ENCODE data around the gene ADAMTS13.

Gene ADAMTS13

GRCh38 chr9:133492061-133493021 lies 70.2 kb downstream of the ADAMTS13 start:
- no peaks in the 10 kb centered on the region for H3K9me3 ChIP-seq (ENCODE audit: control insufficient read depth in 5 of 5, low read length in 5 of 5)
- no peaks in the 10 kb centered on the region for H3K36me3 ChIP-seq (ENCODE audit: control insufficient read depth in 5 of 5, insufficient read depth in 5 of 5, low read length in 5 of 5)
- H3K4me3 ChIP-seq (ENCODE audit: low read depth in 1 of 5, low read length in 5 of 5): no peak overlapping the region
- H3K27ac ChIP-seq (ENCODE audit: low read depth, low read length): no peak overlapping the region
- H3K4me1 ChIP-seq (ENCODE audit: control insufficient read depth in 5 of 5, insufficient read depth in 5 of 5, low read length in 5 of 5): peaks cover 0 to 24% (median 0%) of the 10 kb centered on the region in 5 donors
- H3K27me3 ChIP-seq (ENCODE audit: control insufficient read depth in 5 of 5, insufficient read depth in 4 of 5, low read length in 5 of 5): peaks cover 14 to 55% (median 30%) of the 10 kb centered on the region in 5 donors
- H3K9ac ChIP-seq (ENCODE audit: low read length in 5 of 5): no peak overlapping the region

DNA sequence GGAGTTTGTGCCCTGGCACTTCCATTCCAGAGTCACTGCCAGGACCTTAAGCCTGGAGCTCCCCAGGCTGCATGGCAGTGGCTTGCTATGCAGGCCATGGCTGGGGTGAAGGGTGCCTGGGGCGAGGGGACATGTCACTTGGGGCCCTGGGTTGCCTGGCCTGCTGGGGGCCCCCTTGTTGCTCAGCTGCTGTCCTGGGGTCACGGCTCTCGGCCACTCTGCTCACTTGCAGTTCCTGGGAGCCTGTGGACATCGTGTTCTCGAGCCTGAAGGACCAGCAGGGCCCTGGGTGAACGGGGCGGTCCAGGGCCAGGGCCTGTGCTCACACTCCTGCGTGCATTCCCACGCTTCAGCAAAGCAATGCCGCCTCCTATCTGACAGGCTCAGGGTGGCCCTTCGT lies 71.3 kb downstream of the ADAMTS13 start:
- no peak overlapping the region for H3K27ac ChIP-seq (ENCODE audit: low read depth, low read length)
- H3K4me1 ChIP-seq (ENCODE audit: control insufficient read depth in 5 of 5, insufficient read depth in 5 of 5, low read length in 5 of 5): peaks cover 0 to 16% (median 0%) of the 10 kb centered on the region in 5 donors
- peaks cover 8 to 59% (median 30%) of the 10 kb centered on the region in 5 donors for H3K27me3 ChIP-seq (ENCODE audit: control insufficient read depth in 5 of 5, insufficient read depth in 4 of 5, low read length in 5 of 5)
- no peaks in the 10 kb centered on the region for H3K9me3 ChIP-seq (ENCODE audit: control insufficient read depth in 5 of 5, low read length in 5 of 5)
- no peaks in the 10 kb centered on the region for H3K36me3 ChIP-seq (ENCODE audit: control insufficient read depth in 5 of 5, insufficient read depth in 5 of 5, low read length in 5 of 5)
- H3K9ac ChIP-seq (ENCODE audit: low read length in 5 of 5): no peak overlapping the region
- no peak overlapping the region for H3K4me3 ChIP-seq (ENCODE audit: low read depth in 1 of 5, low read length in 5 of 5)

DNA sequence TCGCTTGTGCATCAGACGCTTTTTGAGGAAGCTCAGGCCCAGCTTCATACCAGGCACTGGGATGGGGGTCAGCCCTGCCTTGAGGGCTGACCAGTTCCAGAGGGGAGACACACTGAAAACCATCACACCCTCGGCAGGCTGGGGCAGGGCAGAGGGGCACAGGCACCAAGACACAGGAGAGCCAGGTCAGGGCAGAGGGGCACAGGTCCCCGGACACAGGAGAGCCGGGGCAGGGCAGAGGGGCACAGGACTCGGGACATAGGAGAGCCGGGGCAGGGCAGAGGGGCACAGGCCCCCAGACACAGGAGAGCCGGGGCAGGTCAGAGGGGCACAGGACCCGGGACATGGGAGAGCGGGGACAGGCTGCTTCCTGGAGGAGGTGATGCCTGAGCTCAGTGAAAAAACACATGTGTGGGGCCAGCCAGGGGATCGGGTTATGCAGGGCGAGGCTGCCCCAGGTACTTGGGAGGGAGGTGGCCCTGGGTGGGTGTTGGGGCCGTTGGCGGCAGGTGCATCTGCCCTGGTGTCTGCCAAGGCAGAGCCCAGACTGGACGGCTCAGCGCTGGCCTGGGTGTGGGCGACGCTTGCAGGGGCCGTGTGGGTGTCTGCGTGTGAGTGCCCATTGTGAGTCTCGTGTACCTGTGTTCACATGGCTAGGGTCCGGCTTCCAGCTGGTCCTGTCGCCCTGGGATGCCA lies 71.8 kb downstream of the ADAMTS13 start:
- peaks cover 0 to 16% (median 0%) of the 10 kb centered on the region in 5 donors for H3K4me1 ChIP-seq (ENCODE audit: control insufficient read depth in 5 of 5, insufficient read depth in 5 of 5, low read length in 5 of 5)
- peaks cover 8 to 60% (median 34%) of the 10 kb centered on the region in 5 donors for H3K27me3 ChIP-seq (ENCODE audit: control insufficient read depth in 5 of 5, insufficient read depth in 4 of 5, low read length in 5 of 5)
- no peaks in the 10 kb centered on the region for H3K36me3 ChIP-seq (ENCODE audit: control insufficient read depth in 5 of 5, insufficient read depth in 5 of 5, low read length in 5 of 5)
- H3K4me3 ChIP-seq (ENCODE audit: low read depth in 1 of 5, low read length in 5 of 5): no peak overlapping the region
- no peak overlapping the region for H3K27ac ChIP-seq (ENCODE audit: low read depth, low read length)
- no peak overlapping the region for H3K9ac ChIP-seq (ENCODE audit: low read length in 5 of 5)
- H3K9me3 ChIP-seq (ENCODE audit: control insufficient read depth in 5 of 5, low read length in 5 of 5): no peaks in the 10 kb centered on the region

DNA sequence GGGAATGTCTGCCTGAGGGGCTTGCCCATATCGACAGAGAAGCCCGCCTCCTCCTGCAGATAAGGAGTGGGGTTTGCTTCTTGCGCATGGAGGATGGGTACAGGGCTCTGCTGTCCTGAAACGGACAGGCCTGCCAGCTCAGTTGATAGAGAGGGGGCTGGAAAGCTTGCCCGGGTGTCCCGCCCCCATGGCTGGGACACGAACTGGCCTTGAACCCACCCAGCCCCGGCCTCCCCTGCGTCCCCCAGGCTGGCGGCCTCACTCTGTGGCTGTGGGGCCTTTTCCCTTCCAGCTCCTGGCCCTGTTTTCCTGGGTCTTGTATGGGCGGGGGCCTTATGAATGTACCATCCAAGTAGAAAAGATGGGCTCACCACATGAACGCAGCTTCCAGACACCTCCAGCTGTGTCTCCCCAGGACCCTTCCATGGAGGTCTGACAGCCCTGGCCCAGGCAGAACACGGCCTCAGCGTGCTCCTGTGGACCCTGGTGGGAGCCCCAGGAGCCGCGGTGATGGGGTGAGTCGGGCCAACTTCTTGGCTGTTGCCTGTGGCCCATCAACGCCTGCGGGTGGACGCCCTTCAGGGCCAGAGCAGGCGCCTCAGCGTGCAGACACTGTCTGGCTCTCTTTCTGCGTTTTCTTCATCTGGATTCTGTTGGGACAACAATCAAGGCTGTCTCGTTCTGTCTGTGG lies 72.6 kb downstream of the ADAMTS13 start:
- H3K36me3 ChIP-seq (ENCODE audit: control insufficient read depth in 5 of 5, insufficient read depth in 5 of 5, low read length in 5 of 5): no peaks in the 10 kb centered on the region
- peaks cover 8 to 63% (median 33%) of the 10 kb centered on the region in 5 donors for H3K27me3 ChIP-seq (ENCODE audit: control insufficient read depth in 5 of 5, insufficient read depth in 4 of 5, low read length in 5 of 5)
- peaks cover 0 to 16% (median 0%) of the 10 kb centered on the region in 5 donors for H3K4me1 ChIP-seq (ENCODE audit: control insufficient read depth in 5 of 5, insufficient read depth in 5 of 5, low read length in 5 of 5)
- H3K4me3 ChIP-seq (ENCODE audit: low read depth in 1 of 5, low read length in 5 of 5): no peak overlapping the region
- no peak overlapping the region for H3K9ac ChIP-seq (ENCODE audit: low read length in 5 of 5)
- H3K27ac ChIP-seq (ENCODE audit: low read depth, low read length): no peak overlapping the region
- H3K9me3 ChIP-seq (ENCODE audit: control insufficient read depth in 5 of 5, low read length in 5 of 5): no peaks in the 10 kb centered on the region

DNA sequence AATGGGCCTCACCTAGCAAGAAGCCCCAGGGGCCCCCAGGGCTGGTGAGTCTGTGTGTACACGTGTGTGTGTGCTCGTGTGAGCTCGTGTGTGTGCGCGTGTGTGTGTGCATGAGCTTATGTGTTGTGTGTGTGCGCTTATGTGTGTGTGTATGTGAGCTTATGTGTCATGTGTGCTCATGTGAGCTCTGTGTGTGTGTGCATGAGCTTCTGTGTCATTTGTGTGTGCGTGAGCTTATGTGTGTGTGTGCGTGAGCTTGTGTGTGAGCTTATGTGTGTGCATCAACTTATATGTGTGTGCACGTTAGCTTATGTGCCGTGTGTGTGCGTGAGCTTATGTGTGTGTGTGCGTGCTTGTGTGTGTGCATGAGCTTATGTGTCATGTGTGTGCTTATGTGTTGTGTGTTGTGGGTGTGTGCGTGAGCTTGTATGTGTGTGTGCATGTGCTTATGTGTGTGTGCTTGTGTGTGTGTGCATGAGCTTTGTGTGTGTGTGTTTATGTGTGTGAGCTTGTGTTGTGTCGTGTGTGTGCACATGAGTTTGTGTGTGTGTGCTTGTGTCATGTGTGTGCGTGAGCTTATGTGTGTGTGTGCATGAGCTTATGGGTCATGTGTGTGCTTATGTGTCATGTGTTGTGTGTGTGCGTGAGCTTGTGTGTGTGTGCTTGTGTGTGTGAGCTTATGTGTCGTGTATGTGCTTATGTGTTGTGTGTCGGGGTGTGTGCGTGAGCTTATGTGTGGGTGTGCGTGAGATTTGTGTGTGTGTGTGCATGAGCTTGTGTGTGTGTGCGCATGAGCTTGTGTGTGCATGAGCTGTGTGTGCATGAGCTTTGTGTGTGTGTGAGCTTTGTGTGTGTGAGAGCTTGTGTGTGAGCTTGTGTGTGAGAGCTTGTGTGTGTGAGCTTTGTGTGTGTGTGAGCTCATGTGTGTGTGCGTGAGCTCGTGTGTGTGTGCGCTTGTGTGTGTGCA lies 73.4 kb downstream of the ADAMTS13 start:
- H3K9ac ChIP-seq (ENCODE audit: low read length in 5 of 5): no peak overlapping the region
- peaks cover 8 to 58% (median 28%) of the 10 kb centered on the region in 5 donors for H3K27me3 ChIP-seq (ENCODE audit: control insufficient read depth in 5 of 5, insufficient read depth in 4 of 5, low read length in 5 of 5)
- no peak overlapping the region for H3K27ac ChIP-seq (ENCODE audit: low read depth, low read length)
- no peaks in the 10 kb centered on the region for H3K9me3 ChIP-seq (ENCODE audit: control insufficient read depth in 5 of 5, low read length in 5 of 5)
- peaks cover 0 to 16% (median 0%) of the 10 kb centered on the region in 5 donors for H3K4me1 ChIP-seq (ENCODE audit: control insufficient read depth in 5 of 5, insufficient read depth in 5 of 5, low read length in 5 of 5)
- no peaks in the 10 kb centered on the region for H3K36me3 ChIP-seq (ENCODE audit: control insufficient read depth in 5 of 5, insufficient read depth in 5 of 5, low read length in 5 of 5)
- H3K4me3 ChIP-seq (ENCODE audit: low read depth in 1 of 5, low read length in 5 of 5): no peak overlapping the region

DNA sequence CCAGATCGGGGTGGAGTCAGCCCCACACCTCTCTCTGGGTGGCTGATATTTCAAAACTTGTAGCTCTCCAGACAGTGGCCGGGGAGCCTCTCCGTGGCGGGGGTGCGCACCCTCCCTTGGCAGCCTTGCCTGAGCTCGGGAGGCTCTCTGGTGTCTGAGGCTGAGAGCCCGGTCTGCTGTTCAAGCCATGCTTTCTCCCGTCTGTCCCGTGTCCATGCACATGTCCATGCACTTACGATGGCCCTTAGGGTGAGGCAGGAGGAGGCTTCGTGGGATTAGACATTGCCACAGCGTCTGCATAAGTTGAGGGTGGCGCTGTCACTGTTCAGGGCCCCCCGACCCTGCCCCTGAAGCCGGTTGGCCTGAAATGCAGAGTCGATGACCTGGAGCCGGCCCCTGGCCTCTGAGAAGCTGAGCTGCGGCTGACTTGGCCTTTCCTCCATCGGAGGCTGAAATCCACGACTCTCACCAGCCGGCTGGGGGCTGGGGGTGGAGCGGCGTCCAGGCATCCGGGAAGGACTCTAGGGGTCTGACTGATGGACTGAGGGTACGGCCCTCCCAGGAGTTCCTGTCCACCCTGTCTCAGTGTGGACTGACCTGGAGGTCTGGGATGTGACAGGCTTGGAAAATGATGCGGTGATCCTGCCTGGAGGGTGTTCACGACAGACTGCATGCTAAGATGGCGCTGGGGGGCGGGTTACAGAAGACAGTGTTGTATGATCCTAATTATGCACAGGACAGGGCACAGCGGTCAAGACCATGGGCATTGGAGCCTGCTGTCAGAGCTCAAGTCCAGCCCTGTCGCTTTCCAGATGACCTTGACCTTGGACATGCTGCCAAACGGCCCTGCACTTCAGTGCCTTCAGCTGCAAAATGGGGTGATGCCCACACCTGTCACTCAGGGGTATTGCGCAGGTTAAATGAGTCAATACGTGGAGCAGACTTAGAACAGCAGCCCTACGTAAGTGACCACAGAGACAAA lies 75.0 kb downstream of the ADAMTS13 start:
- Histone ChIP-seq H3K27me3 (ENCODE audit: control insufficient read depth in 5 of 5, insufficient read depth in 4 of 5, low read length in 5 of 5) (peaks cover 8 to 50% (median 28%) of the 10 kb centered on the region in 5 donors), H3K27ac (ENCODE audit: low read depth, low read length) (no peak overlapping the region), H3K4me3 (ENCODE audit: low read depth in 1 of 5, low read length in 5 of 5) (no peak overlapping the region), H3K36me3 (ENCODE audit: control insufficient read depth in 5 of 5, insufficient read depth in 5 of 5, low read length in 5 of 5) (no peaks in the 10 kb centered on the region), H3K9ac (ENCODE audit: low read length in 5 of 5) (no peak overlapping the region), H3K4me1 (ENCODE audit: control insufficient read depth in 5 of 5, insufficient read depth in 5 of 5, low read length in 5 of 5) (peaks cover 0 to 10% (median 0%) of the 10 kb centered on the region in 5 donors), H3K9me3 (ENCODE audit: control insufficient read depth in 5 of 5, low read length in 5 of 5) (peaks cover 0 to 10% (median 8%) of the 10 kb centered on the region in 5 donors)

DNA sequence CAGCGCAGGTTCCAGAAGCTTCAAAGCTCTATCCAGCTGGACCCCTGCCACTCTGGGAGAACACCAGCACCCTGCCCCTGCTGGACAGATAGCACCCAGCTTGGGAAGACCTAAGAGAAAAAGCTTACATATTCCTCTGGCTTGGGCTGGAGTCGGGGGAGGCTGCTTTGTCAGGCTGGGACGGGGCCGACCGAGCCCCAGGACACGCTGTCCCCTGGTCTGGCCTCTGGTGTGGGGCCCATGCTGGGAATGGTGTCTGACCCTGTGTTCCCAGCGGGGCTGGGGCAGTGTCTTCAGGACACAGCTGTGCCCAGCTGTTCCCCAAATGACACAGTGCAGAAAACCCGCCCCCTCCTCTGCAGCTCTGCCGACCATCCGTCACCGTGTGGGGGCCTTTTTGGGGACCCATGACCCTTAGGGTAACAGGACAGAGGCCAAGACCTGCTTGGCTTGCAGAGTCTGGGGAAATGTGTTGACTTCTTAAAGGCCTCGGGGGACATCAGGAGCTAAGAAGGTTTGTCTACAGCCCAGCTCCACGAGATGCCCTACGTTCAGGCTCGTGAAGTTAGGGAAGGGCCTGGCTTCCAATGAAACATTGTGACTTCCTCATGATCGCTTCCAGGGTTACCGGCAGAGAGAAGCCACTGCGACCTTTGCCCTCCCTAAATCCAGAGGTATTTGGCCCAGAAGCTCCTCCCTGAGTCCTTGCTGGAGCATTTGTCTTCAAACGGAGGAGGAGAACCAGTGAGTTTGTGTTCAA lies 77.1 kb downstream of the ADAMTS13 start:
- H3K27ac ChIP-seq (ENCODE audit: low read depth, low read length): no peak overlapping the region
- peaks cover 0 to 4% (median 0%) of the 10 kb centered on the region in 5 donors for H3K4me1 ChIP-seq (ENCODE audit: control insufficient read depth in 5 of 5, insufficient read depth in 5 of 5, low read length in 5 of 5)
- H3K9me3 ChIP-seq (ENCODE audit: control insufficient read depth in 5 of 5, low read length in 5 of 5): peaks cover 4 to 14% (median 10%) of the 10 kb centered on the region in 5 donors
- H3K9ac ChIP-seq (ENCODE audit: low read length in 5 of 5): no peak overlapping the region
- H3K4me3 ChIP-seq (ENCODE audit: low read depth in 1 of 5, low read length in 5 of 5): no peak overlapping the region
- peaks cover 8 to 50% (median 25%) of the 10 kb centered on the region in 5 donors for H3K27me3 ChIP-seq (ENCODE audit: control insufficient read depth in 5 of 5, insufficient read depth in 4 of 5, low read length in 5 of 5)
- H3K36me3 ChIP-seq (ENCODE audit: control insufficient read depth in 5 of 5, insufficient read depth in 5 of 5, low read length in 5 of 5): no peaks in the 10 kb centered on the region

DNA sequence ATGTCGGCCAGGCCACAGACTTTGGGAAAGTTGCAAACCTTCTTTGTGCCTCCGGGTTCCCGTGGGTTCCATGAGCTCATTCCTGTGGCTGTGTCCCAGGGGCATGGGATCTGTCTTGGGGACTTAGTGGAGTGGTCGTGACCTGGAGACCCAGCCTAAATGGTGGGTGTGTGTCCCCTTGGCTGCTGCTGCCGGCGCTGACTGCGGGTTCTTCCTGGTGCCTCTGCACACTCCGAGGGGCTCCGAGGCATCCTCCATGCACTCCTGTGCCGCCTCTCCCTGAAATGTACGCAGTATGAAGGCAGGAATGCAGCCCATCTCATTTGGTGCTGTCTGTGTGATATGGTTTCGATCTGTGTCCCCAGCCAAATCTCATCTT lies 77.7 kb downstream of the ADAMTS13 start:
- H3K9me3 ChIP-seq (ENCODE audit: control insufficient read depth in 5 of 5, low read length in 5 of 5): peaks cover 4 to 14% (median 10%) of the 10 kb centered on the region in 5 donors
- no peak overlapping the region for H3K27ac ChIP-seq (ENCODE audit: low read depth, low read length)
- H3K4me1 ChIP-seq (ENCODE audit: control insufficient read depth in 5 of 5, insufficient read depth in 5 of 5, low read length in 5 of 5): peaks cover 0 to 4% (median 0%) of the 10 kb centered on the region in 5 donors
- no peak overlapping the region for H3K4me3 ChIP-seq (ENCODE audit: low read depth in 1 of 5, low read length in 5 of 5)
- no peaks in the 10 kb centered on the region for H3K36me3 ChIP-seq (ENCODE audit: control insufficient read depth in 5 of 5, insufficient read depth in 5 of 5, low read length in 5 of 5)
- H3K9ac ChIP-seq (ENCODE audit: low read length in 5 of 5): no peak overlapping the region
- H3K27me3 ChIP-seq (ENCODE audit: control insufficient read depth in 5 of 5, insufficient read depth in 4 of 5, low read length in 5 of 5): peaks cover 8 to 46% (median 26%) of the 10 kb centered on the region in 5 donors
